Neural progenitor cell (in vitro differentiated cells): ENCODE data around the gene ZMYND11. TPM values are rescaled to one million over a fixed set of nuclear protein-coding genes. Genes with fewer than 3 reads are reported as not detected.

Experiments used
- DNase-seq: peaks from one replicate; pipeline ENCODE4 v3.0.0-alpha.2; 2016; ENCODE audit warnings: low spot score
- H2AFZ ChIP-seq: fragments of 200-600 bp; sonication (generic); replicated peaks from 2 replicates; pipeline ENCODE4 v1.6.1; 2016; ENCODE audit warnings: antibody characterized with exemption
- H3F3A ChIP-seq: fragments of 200-600 bp; sonication (generic); 2 replicates; pipeline ENCODE4 v1.6.1; 2016; ENCODE audit warnings: antibody characterized with exemption, low read depth
- H3K27ac ChIP-seq: fragments of 200-600 bp; sonication (generic); 2 replicates; pipeline ENCODE4 v1.5.1; 2016; ENCODE audit warnings: mild to moderate bottlenecking
- H3K27me3 ChIP-seq: fragments of 200-600 bp; sonication (generic); 2 replicates; pipeline ENCODE4 v1.6.1; 2016; ENCODE audit warnings: mild to moderate bottlenecking, moderate library complexity
- H3K36me3 ChIP-seq: fragments of 200-600 bp; sonication (generic); 2 replicates; pipeline ENCODE4 v1.5.1; 2016
- H3K4me1 ChIP-seq: fragments of 200-600 bp; sonication (generic); 2 replicates; pipeline ENCODE4 v1.6.1; 2016; ENCODE audit warnings: mixed run types
- H3K4me2 ChIP-seq: fragments of 200-600 bp; sonication (generic); 2 replicates; pipeline ENCODE4 v1.6.1; 2016
- H3K4me3 ChIP-seq: fragments of 200-600 bp; sonication (generic); 2 replicates; pipeline ENCODE4 v1.5.1; 2016
- H3K79me2 ChIP-seq: fragments of 200-600 bp; sonication (generic); 2 replicates; pipeline ENCODE4 v1.6.1; 2016; ENCODE audit warnings: low read depth
- H3K9ac ChIP-seq: fragments of 200-600 bp; sonication (generic); 2 replicates; pipeline ENCODE4 v1.6.1; 2016
- H3K9me3 ChIP-seq: fragments of 200-600 bp; sonication (generic); 2 replicates; pipeline ENCODE4 v1.5.1; 2016; ENCODE audit warnings: low read depth
- H4K20me1 ChIP-seq: fragments of 200-600 bp; sonication (generic); 2 replicates; pipeline ENCODE4 v1.6.1; 2016; ENCODE audit warnings: low read depth
- H3K27ac Mint-ChIP-seq: 3 replicates; pipeline ENCODE4 v1.8.0; 2021; ENCODE audit warnings: mixed read lengths
- H3K27me3 Mint-ChIP-seq: 2 replicates; pipeline ENCODE4 v1.8.0; 2022; ENCODE audit warnings: low read depth, mild to moderate bottlenecking, inconsistent platforms, moderate library complexity, mixed read lengths; ENCODE audit not compliant: insufficient read depth
- H3K36me3 Mint-ChIP-seq: 3 replicates; pipeline ENCODE4 v1.8.0; 2021; ENCODE audit warnings: mixed read lengths
- H3K4me1 Mint-ChIP-seq: 3 replicates; pipeline ENCODE4 v1.8.0; 2021; ENCODE audit warnings: mixed read lengths
- H3K4me3 Mint-ChIP-seq: 3 replicates; pipeline ENCODE4 v1.8.0; 2021; ENCODE audit warnings: mild to moderate bottlenecking, moderate library complexity, mixed read lengths
- H3K9me3 Mint-ChIP-seq: 3 replicates; pipeline ENCODE4 v1.8.0; 2020; ENCODE audit warnings: mixed read lengths
- EZH2 ChIP-seq: fragments of 200-600 bp; sonication (generic); IDR thresholded peaks from 2 replicates; pipeline ENCODE4 v1.6.1; 2017; ENCODE audit warnings: antibody characterized with exemption, mild to moderate bottlenecking, moderate library complexity
- EZH2phosphoT487 ChIP-seq: fragments of 200-600 bp; sonication (generic); IDR thresholded peaks from 2 replicates; pipeline ENCODE4 v1.6.1; 2017; ENCODE audit warnings: antibody characterized with exemption
- total RNA-seq: library from RNA; depleted of rRNA; stranded (reverse); fragments of >200 nt; gene quantifications from 2 replicates; pipeline ENCODE4 v1.2.3, GENCODE V29; 2015; ENCODE audit warnings: low replicate concordance
- TF ChIP-seq, protein P1 (sequence below): fragments of 200-600 bp; sonication (generic); IDR thresholded peaks from 2 replicates; pipeline ENCODE4 v1.5.1; 2017; ENCODE audit warnings: antibody characterized with exemption, mild to moderate bottlenecking

The ZMYND11 gene
- total RNA-seq, 1 donor from 2014 or later = 59.5 TPM

DNA sequence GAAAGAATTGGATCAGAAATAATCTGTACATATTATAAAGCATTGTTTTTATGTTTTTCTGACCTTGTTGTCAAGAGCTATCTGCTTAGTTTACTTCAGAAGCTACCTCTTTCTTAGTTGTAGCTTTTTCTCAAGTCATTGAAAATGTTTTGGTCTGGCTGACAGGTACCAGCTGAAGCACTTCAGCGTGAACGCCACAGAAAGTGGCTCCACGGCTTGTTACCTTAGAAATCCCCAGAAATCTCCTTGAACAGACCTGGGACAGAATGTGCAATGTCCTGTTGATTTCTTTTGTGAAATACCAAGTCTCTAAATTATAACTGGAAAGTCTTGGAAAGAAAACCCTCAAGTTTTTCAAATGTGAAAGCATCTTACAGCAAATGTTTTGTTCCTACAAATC is 96.8 kb downstream of the ZMYND11 start:
- Histone ChIP-seq H4K20me1 (peaks cover 4% of the 10 kb centered on the region), H3K27ac (no peak overlapping the region), H2AFZ (no peak overlapping the region), H3K4me3 (no peak overlapping the region), H3K4me1 (no peaks in the 10 kb centered on the region), H3K27me3 (no peaks in the 10 kb centered on the region), H3K9me3 (no peaks in the 10 kb centered on the region), H3K79me2 (no peaks in the 10 kb centered on the region), H3K36me3 (no peaks in the 10 kb centered on the region), H3F3A (no peaks in the 10 kb centered on the region), H3K4me2 (no peak overlapping the region), H3K9ac (no peak overlapping the region)
- no peaks in the 10 kb centered on the region for H3K9me3 Mint-ChIP-seq
- DNase-seq = no peak
- no peaks in the 10 kb centered on the region for H3K27me3 Mint-ChIP-seq
- H3K4me3 Mint-ChIP-seq = no peak overlapping the region
- H3K4me1 Mint-ChIP-seq = peaks cover 5% of the 10 kb centered on the region
- peaks cover 9% of the 10 kb centered on the region for H3K36me3 Mint-ChIP-seq
- TF ChIP-seq, protein P1, sequence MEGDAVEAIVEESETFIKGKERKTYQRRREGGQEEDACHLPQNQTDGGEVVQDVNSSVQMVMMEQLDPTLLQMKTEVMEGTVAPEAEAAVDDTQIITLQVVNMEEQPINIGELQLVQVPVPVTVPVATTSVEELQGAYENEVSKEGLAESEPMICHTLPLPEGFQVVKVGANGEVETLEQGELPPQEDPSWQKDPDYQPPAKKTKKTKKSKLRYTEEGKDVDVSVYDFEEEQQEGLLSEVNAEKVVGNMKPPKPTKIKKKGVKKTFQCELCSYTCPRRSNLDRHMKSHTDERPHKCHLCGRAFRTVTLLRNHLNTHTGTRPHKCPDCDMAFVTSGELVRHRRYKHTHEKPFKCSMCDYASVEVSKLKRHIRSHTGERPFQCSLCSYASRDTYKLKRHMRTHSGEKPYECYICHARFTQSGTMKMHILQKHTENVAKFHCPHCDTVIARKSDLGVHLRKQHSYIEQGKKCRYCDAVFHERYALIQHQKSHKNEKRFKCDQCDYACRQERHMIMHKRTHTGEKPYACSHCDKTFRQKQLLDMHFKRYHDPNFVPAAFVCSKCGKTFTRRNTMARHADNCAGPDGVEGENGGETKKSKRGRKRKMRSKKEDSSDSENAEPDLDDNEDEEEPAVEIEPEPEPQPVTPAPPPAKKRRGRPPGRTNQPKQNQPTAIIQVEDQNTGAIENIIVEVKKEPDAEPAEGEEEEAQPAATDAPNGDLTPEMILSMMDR = no peak
- no peak for TF ChIP-seq EZH2phosphoT487
- TF ChIP-seq EZH2 = no peak
- peak overlapping the region; percentile 69 for H3K27ac Mint-ChIP-seq

DNA sequence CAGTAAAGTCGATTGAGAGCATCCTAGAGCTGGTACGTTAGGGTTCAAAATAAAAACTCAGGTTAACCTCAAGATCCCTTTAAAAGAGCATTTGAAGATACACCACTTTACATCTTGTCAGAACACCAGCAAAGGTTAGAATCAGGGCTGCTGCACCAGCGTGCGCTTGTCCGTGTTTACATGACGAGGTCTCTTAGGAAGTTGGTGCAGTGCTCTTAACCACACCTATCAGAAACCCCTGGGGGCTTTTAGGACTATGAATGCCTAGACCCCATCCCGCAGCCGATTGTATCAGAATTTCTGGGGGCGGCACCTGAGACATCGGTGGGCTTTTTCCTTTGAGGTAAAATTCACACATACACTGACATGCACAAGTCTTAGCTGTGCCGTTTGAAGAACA is 97.6 kb downstream of the ZMYND11 start:
- H3K4me2 ChIP-seq = no peak overlapping the region
- no peaks in the 10 kb centered on the region for H3K79me2 ChIP-seq
- no peak for DNase-seq
- Mint-ChIP-seq H3K4me1 (peaks cover 5% of the 10 kb centered on the region), H3K27ac (no peak overlapping the region), H3K9me3 (no peaks in the 10 kb centered on the region), H3K36me3 (peaks cover 9% of the 10 kb centered on the region), H3K4me3 (no peak overlapping the region), H3K27me3 (no peaks in the 10 kb centered on the region)
- H3K27me3 ChIP-seq = no peaks in the 10 kb centered on the region
- H4K20me1 ChIP-seq = no peaks in the 10 kb centered on the region
- H3K9me3 ChIP-seq = no peaks in the 10 kb centered on the region
- no peak overlapping the region for H2AFZ ChIP-seq
- TF ChIP-seq, protein P1 = no peak
- TF ChIP-seq EZH2 (no peak), EZH2phosphoT487 (no peak)
- H3K27ac ChIP-seq = no peak overlapping the region
- H3K36me3 ChIP-seq = peaks cover 7% of the 10 kb centered on the region
- H3F3A ChIP-seq = no peaks in the 10 kb centered on the region
- H3K9ac ChIP-seq = no peak overlapping the region
- H3K4me1 ChIP-seq = no peaks in the 10 kb centered on the region
- H3K4me3 ChIP-seq = no peak overlapping the region

DNA sequence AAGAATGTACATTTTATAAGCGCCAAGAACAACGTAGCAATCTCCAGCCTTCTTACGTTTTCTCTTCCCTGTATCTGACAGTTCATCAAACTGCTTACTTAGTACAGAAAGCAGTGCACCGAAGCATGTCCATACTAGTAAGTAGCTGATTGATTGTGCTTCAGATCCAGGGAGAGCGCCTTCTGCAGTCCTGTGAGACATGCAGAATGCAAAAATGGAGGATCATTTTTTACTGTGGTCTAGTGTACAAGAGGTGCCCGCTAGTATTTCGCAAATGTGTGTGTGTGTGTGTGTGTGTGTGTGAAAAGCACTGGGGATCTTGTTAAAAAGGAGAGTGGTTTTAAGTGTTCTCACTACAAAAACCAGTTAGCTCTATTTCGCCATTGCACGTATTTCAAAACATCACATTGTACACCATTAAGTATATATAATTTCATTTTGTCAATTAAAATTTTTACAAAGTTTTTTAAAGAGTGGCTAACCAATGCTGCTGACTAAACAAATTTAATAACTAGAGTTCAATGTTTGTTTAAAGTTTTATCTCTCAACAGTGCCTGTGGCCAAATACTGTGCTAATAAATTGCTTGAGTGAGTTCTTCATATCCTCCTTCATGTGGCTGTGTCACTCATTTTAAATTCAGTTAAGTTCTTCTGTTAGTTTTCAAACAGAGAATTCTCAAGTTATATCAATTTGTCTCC is 99.6 kb downstream of the ZMYND11 start:
- H3K9me3 ChIP-seq = no peaks in the 10 kb centered on the region
- no peak overlapping the region for H3K9ac ChIP-seq
- H3K4me3 ChIP-seq = no peak overlapping the region
- no peak overlapping the region for H3K27ac ChIP-seq
- Mint-ChIP-seq H3K27me3 (no peaks in the 10 kb centered on the region), H3K9me3 (no peaks in the 10 kb centered on the region), H3K36me3 (peaks cover 14% of the 10 kb centered on the region), H3K4me3 (no peak overlapping the region), H3K4me1 (peaks cover 7% of the 10 kb centered on the region), H3K27ac (no peak overlapping the region)
- no peak overlapping the region for H2AFZ ChIP-seq
- H3K4me1 ChIP-seq = no peaks in the 10 kb centered on the region
- peaks cover 8% of the 10 kb centered on the region for H3K36me3 ChIP-seq
- no peaks in the 10 kb centered on the region for H3K79me2 ChIP-seq
- no peaks in the 10 kb centered on the region for H3K27me3 ChIP-seq
- no peak for DNase-seq
- TF ChIP-seq, protein P1 = no peak
- TF ChIP-seq EZH2 = no peak
- no peak for TF ChIP-seq EZH2phosphoT487
- no peak overlapping the region for H3K4me2 ChIP-seq
- H3F3A ChIP-seq = no peaks in the 10 kb centered on the region
- no peaks in the 10 kb centered on the region for H4K20me1 ChIP-seq
